ENCODE data around the gene GAREM1. TPM values are rescaled to one million over a fixed set of nuclear protein-coding genes. Genes with fewer than 3 reads are reported as not detected.

Gene GAREM1
- polyA plus RNA-seq, 1 of the 3 experiments (the other 2 are of a cell fraction), result 2.8 TPM

- Histone ChIP-seq H3K9me2 (no peaks in the 10 kb centered on the region), H3K9ac (no peak overlapping the region), H3K27ac (ENCODE audit: low read depth in 2 of 2, low read length in 1 of 2) (no peak overlapping the region), H3K4me3 (ENCODE audit: low read depth in 2 of 2, low read length in 1 of 2) (no peak overlapping the region), H2AFZ (ENCODE audit: low read depth) (no peak overlapping the region), H3K4me2 (no peak overlapping the region), H3K27me3 (ENCODE audit: insufficient read depth) (no peaks in the 10 kb centered on the region), H3K9me3 (no peaks in the 10 kb centered on the region; the same call in 1 of the 2 replicates), H3K36me3 (replicated peaks in 1 of 2; ENCODE audit: control insufficient read depth in 1 of 2, insufficient read depth in 2 of 2, low read length in 1 of 2) (no peaks in the 10 kb centered on the region), H4K20me1 (ENCODE audit: insufficient read depth) (no peaks in the 10 kb centered on the region), H3K79me2 (ENCODE audit: insufficient read depth) (no peaks in the 10 kb centered on the region), H3K4me1 (ENCODE audit: control insufficient read depth in 1 of 2, insufficient read depth in 2 of 2, low read depth in 1 of 2, low read length in 1 of 2) (no peaks in the 10 kb centered on the region), H3F3A (replicated peaks; ENCODE audit: insufficient read depth) (no peaks in the 10 kb centered on the region)
- CTCF ChIA-PET, result interaction anchor here (0.9 to 2.2 kb wide), 2 partner anchors 86 to 111 kb away, joined by 4 to 8 read pairs; no protein-coding TSS in a partner anchor
- TF ChIP-seq RAD21 (IDR thresholded peaks at IDR 0.05; ENCODE audit: low read length), result no peak
- no peak for TF ChIP-seq SIN3A (IDR thresholded peaks at IDR 0.05; ENCODE audit: borderline replicate concordance, low read depth, low read length)
- TF ChIP-seq ELF1 (IDR thresholded peaks at IDR 0.05), result no peak
- no peak for TF ChIP-seq NFIC (IDR thresholded peaks at IDR 0.05; ENCODE audit: borderline replicate concordance)
- TF ChIP-seq FOXM1 (IDR thresholded peaks at IDR 0.05; ENCODE audit: low read depth), result no peak
- no peak for TF ChIP-seq USF1 (IDR thresholded peaks at IDR 0.05; ENCODE audit: borderline replicate concordance, low read depth)
- no peak for TF ChIP-seq PBX3 (IDR thresholded peaks at IDR 0.05)
- TF ChIP-seq RFX5 (IDR thresholded peaks at IDR 0.05; ENCODE audit: low read length), result no peak
- no peak for TF ChIP-seq MXI1 (IDR thresholded peaks at IDR 0.05; ENCODE audit: low read depth, low read length)
- no peak for TF ChIP-seq NRF1 (IDR thresholded peaks at IDR 0.05; ENCODE audit: low read depth, low read length)
- TF ChIP-seq FOSL2 (IDR thresholded peaks at IDR 0.05; ENCODE audit: borderline replicate concordance, low read depth), result no peak
- TF ChIP-seq GABPA (IDR thresholded peaks at IDR 0.05; ENCODE audit: low read depth), result no peak
- no peak for TF ChIP-seq TEAD4 (IDR thresholded peaks at IDR 0.05; ENCODE audit: borderline replicate concordance, insufficient read depth)
- TF ChIP-seq, protein P1, sequence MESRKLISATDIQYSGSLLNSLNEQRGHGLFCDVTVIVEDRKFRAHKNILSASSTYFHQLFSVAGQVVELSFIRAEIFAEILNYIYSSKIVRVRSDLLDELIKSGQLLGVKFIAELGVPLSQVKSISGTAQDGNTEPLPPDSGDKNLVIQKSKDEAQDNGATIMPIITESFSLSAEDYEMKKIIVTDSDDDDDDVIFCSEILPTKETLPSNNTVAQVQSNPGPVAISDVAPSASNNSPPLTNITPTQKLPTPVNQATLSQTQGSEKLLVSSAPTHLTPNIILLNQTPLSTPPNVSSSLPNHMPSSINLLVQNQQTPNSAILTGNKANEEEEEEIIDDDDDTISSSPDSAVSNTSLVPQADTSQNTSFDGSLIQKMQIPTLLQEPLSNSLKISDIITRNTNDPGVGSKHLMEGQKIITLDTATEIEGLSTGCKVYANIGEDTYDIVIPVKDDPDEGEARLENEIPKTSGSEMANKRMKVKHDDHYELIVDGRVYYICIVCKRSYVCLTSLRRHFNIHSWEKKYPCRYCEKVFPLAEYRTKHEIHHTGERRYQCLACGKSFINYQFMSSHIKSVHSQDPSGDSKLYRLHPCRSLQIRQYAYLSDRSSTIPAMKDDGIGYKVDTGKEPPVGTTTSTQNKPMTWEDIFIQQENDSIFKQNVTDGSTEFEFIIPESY (IDR thresholded peaks at IDR 0.05; ENCODE audit: borderline replicate concordance, low read depth), result no peak
- no peak for TF ChIP-seq EZH2phosphoT487 (IDR thresholded peaks at IDR 0.05; ENCODE audit: borderline replicate concordance, low read depth)
- no peak for TF ChIP-seq RXRA (IDR thresholded peaks at IDR 0.05; ENCODE audit: borderline replicate concordance, low read depth)
- no peak for TF ChIP-seq CHD2 (IDR thresholded peaks at IDR 0.05; ENCODE audit: low read length, partially characterized antibody)
- no peak for TF ChIP-seq FOXJ3 (CRISPR knock-in tag; IDR thresholded peaks at IDR 0.05)
- no peak for TF ChIP-seq TAF1 (IDR thresholded peaks at IDR 0.05; ENCODE audit: borderline replicate concordance, low read depth, low read length)
- TF ChIP-seq RCOR1 (IDR thresholded peaks at IDR 0.05; ENCODE audit: low read length), result no peak
- WGBS (ENCODE audit: low lambda C conversion rate), result 88% methylated on average over 8 of the region's 8 CpGs
- DNase-seq, result no peak
- POLR2A ChIA-PET, result no interaction called here
Measured at GRCh38 chr18:32358075-32358474, 112.6 kb downstream of the GAREM1 start.
